HG02678 (cell line): ENCODE data around the gene PCSK1.
"Not testable (repeated sequence)": the region's sequence is repeated elsewhere in the genome, so short reads cannot be mapped to it uniquely, and the experiment has no call there.

Source experiments
- ATAC-seq: cut with Tn5 transposase; IDR thresholded peaks from one replicate; pipeline ENCODE4 v1.9.1; 2021; ENCODE audit warnings: mild to moderate bottlenecking, moderate library complexity; ENCODE audit not compliant: unreplicated experiment

PCSK1 gene

DNA sequence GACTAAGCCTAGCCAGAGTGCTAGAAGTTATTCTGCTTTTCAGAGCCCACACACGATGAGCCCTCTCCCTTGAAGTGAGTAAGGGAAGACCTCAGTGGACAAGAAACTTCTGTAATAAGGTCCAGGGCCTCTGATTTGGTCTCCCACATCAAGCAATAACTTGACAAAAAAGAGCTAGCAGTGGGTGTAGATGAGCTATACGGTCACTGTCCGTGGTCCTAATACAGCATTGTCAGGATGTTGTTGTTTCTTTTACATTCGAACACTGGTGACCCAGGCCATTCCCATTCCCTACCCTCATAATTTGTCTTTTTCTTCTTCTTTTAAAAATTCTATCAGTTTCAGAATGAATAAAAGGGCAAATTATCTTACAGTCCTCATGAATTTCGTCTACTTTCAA lies 5.2 kb downstream of the PCSK1 start:
- no peak for ATAC-seq

DNA sequence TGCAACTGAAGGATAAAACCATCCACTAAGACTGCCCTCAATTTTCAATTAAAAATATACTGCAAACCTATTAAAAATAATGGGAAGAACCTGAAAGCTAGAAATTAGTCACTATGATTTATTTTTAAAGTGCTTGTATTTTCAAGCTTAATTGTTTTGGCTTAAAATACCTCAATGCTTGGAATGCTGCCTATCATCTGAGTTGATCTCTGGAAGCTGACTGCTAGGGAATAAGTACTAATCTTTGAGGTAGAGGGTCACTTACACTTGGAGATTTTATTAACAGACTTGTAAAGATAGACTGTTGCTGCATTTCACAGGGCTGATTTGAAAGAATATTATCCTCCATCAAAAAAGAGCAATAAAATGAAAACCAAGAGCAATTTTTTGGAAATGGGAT lies 6.2 kb downstream of the PCSK1 start:
- no peak for ATAC-seq

- ATAC-seq, result no peak
Measured at GRCh38 chr5:96425443-96425842, 7.6 kb downstream of the PCSK1 start.

DNA sequence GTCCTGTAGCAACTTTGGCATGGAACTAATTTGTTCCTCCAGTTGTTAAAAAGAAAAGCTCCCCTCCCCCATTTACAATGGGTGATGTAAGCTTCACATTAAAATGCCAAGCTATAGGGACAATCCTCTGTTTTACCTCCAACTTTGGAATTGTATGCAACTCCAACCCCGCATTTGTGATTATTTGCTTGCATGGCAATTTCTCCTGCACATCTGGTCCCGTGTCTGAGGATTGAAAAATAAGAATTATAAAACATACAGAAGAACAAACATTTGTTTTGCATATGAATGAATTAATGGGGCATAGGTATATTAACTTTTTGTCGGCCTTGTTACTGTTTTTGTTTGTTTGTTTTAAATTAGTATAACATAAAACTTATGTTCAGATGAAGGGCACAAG lies 17.2 kb downstream of the PCSK1 start:
- ATAC-seq, result no peak

DNA sequence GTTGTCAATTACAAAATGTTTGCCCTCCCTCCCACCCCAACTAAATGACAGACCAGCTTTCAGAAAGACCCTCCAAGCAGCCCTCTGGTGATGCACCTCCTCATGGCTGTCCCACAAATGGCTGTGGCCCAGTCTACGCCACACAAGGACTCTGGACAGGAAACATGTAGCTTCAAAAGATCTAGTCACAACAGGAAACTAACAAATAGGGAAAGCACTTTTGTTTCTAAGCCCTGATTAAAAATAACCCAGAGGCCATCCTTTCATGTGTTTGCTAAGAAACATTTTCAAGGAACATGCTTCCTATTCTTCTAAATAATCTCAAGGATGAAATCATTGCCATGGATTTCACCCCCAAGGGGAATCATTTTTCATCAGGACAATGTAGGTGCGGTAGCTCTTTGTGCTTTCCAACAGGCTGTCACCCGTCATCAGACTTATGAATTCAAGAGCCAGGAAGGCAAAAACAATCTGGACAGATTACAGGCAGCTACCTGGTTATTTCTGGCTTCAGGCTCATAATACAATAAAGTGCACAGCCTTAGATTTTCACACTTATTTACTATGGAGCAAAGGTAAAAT lies 20.1 kb downstream of the PCSK1 start:
- no peak for ATAC-seq

- ATAC-seq, result no peak
Measured at GRCh38 chr5:96410013-96410412, 23.0 kb downstream of the PCSK1 start.

DNA sequence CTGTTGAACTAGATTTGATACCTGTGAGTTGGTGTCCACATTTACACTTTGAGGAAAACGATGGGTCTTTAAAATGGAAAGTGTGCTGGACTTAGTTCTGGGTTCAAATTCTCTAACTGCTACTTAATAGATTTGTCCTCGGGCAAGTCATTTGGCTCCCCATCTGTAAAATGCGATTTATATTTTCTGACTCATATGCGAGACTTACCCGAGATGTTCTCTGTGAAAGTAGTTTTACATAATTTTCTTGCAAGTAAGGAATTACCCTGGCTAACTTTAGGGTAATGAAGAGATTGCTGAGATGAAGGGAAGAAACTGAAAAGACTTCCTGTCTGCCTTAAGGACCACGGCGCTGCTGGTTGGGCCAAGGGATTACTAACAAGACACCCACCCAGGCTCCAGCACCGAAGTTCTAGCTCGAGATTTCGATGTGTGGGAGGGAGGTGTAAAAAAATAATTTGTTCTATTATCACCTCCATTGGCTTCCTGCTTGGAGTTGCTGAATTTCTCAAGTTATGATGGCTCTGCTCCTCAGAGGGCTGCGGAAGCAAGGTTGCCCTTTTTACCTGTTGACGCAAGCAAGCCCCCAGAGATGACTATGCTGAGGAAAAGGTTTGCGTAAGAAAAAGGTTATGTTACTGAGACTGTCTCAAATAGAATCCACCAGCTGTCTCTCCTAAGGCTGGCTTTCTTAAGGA lies 24.1 kb downstream of the PCSK1 start:
- ATAC-seq, result no peak

GRCh38 chr5:96408210-96408777 lies 24.8 kb downstream of the PCSK1 start:
- ATAC-seq, result no peak

GRCh38 chr5:96407436-96407835 lies 25.6 kb downstream of the PCSK1 start:
- ATAC-seq, result no peak

DNA sequence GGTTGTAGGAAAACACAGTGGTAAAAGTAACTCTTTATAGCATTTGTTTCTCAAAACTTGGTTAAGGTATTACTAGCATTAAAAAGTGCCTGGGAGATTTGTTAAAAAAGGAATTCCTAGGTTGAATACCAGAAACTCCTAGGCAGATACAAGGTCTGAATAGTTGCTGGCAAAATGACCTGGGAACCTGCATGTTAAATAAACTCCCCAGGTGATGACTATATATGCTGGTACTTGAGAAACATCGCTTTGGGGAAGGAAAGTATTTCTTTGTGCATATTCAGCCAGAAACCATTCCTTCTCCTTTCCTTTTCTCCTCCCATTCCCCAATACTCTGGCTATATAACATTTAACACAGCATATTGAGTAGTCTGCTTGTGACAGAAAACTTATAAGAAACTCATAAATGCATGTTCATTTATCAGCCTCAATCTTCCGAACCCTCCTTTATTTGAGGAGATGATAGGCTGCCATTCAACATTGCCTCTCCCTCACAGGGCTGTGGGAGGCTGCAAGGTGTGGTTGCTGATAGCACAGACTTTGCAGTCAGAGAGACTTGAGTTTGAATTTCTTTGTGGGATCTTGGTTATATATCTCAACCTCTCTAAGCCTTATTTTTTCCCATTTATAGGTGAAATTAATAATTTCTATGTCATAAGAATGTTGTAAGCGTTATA lies 28.7 kb downstream of the PCSK1 start:
- ATAC-seq, result no peak

DNA sequence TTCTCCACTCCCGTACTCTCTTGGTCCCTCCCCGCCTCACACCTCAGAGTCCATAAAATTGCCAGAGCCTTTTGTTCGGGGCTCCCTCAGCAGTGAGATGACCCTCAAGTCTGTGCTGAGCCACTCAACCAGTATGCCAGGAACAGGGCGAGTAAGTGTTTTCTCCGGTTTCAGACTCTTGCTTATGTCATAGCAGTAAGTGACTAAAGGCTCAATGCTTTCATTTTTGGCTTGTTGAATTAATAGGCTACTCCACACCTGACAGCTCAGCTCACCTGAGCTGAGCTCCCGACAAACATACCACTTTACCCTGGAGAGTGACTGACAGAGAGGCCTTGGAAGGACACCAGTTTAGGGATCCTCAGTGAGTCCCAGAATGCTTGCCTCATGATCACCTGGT lies 30.5 kb downstream of the PCSK1 start:
- no peak for ATAC-seq

DNA sequence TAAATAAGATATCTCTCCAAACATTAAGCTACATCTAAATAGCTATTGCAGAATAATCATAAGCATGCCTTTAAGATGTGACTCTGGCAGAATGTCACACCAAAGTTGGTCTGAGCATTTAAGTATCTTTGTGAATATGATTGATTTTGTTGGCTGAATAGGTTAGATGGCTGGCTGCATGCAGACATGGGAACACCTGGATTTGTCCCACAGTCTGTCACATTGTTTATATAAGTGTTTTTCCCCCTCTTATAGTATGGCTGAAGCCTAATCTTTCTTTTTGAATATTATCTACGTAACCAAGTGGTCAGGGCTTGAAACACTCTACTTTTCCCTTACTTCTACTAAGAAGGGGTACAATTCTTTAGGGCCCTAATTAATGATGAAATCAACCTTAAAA lies 36.2 kb downstream of the PCSK1 start:
- no peak for ATAC-seq

GRCh38 chr5:96395295-96395694 lies 37.8 kb downstream of the PCSK1 start:
- ATAC-seq, result not testable (repeated sequence)

DNA sequence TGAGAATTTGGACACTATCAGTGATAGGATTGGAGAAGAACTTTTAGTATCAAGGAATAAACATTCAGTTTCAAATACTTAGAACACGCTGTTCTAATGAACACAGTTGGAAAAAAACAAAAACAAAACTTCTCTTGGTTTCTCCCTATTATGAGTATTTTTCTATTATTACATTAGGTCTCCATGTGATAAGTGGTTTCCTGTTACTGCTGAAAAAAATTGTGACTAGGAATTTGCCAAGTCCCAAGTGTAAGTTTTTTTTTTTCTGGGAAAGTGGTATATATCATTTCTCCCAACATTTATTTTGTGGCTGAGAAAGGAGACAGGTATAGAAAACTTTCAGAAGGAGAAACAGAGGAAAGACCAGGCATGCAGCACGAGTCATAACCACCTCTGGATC lies 41.1 kb downstream of the PCSK1 start:
- ATAC-seq, result no peak

DNA sequence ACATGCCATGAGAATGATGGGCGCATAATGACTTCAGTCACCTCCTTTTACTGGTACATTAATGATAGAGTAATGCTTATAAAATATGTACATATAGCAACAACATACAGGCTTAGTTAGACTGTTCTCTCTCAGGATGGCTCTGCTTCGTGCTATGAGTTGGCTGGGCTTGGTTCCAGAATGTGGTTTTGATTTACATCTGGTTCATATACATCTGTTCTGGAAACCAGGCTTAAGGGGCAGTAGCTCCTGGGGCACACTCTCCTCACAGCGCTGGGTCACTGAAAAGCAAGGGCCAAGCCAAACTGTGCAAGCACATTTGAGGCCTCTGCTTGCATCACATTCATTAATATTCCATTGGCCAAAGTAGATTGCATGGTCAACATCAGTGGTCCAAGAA lies 44.9 kb downstream of the PCSK1 start:
- no peak for ATAC-seq

- no peak for ATAC-seq
Measured at GRCh38 chr5:96387616-96388015, 45.4 kb downstream of the PCSK1 start.

DNA sequence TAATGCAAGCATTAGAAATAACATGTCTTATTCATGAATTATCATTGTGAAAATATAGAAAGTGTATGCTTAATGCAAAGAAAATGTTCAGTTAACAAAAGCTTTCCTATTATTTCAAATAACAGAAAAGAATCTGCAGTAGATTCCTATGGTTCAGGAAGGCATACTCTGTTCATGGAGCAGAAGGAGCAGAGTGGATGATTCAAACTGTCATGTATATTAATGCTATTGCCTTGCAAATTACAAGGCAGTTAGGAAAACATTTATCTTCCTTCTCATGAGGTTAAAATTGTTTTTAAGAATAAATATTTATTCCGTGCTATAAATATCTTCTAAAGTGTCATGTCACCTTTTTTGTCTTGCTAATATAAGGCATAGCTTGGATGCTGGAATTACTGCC lies 47.5 kb downstream of the PCSK1 start:
- ATAC-seq, result no peak

DNA sequence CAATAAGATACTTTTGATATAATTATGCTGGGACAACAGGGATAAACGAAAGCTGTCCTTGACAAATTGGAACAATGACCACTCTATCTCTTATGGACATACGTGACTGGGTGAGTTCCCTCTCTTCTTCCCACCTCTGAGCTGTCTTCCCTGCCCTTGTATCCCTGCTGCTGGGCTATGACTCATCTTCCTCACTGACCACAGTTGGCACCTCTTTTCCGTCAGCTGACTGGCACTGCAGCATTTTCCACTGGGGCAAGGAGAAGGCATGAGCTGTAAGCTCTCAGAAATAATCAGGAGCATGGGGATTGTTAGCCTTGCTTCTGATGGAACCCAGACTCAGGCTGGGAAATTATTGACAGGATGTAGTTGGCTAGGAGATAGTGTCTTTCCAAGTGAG lies 48.7 kb downstream of the PCSK1 start:
- no peak for ATAC-seq

DNA sequence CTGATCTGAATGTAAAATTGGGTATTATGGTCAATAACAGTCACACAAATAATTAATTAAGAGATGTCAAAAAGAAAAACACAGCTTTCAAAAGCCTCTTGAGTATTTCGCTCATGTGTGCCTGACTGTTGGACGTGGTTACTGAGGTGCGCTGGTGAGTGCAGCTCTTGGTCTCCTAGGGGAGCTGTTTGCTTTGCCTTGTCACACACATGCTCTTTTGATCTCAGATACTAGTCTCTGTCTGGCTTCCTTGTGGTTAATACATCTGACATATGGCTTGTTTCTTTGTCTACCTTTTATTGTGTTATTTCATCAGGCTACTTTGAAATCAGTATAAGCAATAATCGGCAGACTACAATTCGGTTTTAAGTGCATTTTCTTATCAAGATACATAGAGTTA lies 51.5 kb downstream of the PCSK1 start:
- no peak for ATAC-seq

- no peak for ATAC-seq
Measured at GRCh38 chr5:96379896-96380295, 53.2 kb downstream of the PCSK1 start.

DNA sequence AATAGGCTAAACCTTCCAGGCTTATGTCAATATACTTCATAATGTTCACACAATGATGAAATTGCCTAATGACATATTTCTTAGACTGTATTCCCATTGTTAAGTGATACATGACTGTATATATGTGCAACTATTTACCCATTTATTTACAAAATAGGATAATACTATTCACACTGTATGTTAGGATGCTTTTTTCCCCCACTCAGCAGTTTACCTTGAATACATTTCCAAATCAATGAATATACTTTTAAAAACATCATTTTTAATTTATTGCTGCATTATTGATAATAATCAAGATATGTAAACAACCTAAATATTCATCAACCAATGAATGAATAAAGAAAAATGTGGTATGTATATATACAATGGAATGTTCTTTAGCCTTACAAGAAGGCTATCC lies 55.5 kb downstream of the PCSK1 start:
- no peak for ATAC-seq

GRCh38 chr5:96377167-96377566 lies 55.9 kb downstream of the PCSK1 start:
- no peak for ATAC-seq
